HL-60 (cell line): ENCODE measurements around the gene MACROD1.

ENCODE experiments used
- GABPA ChIP-seq: IDR thresholded peaks from 2 replicates; pipeline ENCODE4 v1.6.1; 2012; ENCODE audit warnings: low read depth
- POLR2AphosphoS5 ChIP-seq: IDR thresholded peaks from 2 replicates; pipeline ENCODE4 v1.6.1; 2012; ENCODE audit warnings: low read depth
- TF ChIP-seq, protein P1 (sequence below): IDR thresholded peaks from one replicate; pipeline ENCODE4 v1.5.1; 2011; ENCODE audit warnings: low read length, control low read depth, inconsistent platforms; ENCODE audit not compliant: insufficient read depth

DNA sequence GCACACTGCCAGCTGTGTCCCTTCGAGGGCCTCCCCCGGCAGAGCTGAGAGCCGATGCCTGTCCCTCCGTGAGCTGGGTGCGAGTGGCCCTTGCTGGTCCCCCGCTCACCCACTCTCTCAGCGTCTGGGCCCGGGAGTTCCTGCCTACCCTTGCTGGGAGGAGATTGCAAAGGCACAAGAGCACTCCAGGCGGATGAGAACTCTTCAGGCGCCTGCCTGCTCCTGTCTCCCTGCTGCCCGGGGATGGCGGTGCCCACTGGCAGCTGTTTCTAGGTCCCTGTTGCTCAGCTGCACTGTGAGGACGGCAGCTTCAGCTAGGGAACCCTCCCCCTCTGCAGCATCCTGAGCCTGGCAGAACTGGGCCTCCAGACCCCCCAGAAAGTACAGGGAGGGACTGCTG is 69.1 kb downstream of the MACROD1 start:
- TF ChIP-seq GABPA (no peak), POLR2AphosphoS5 (no peak)
- TF ChIP-seq, protein P1, sequence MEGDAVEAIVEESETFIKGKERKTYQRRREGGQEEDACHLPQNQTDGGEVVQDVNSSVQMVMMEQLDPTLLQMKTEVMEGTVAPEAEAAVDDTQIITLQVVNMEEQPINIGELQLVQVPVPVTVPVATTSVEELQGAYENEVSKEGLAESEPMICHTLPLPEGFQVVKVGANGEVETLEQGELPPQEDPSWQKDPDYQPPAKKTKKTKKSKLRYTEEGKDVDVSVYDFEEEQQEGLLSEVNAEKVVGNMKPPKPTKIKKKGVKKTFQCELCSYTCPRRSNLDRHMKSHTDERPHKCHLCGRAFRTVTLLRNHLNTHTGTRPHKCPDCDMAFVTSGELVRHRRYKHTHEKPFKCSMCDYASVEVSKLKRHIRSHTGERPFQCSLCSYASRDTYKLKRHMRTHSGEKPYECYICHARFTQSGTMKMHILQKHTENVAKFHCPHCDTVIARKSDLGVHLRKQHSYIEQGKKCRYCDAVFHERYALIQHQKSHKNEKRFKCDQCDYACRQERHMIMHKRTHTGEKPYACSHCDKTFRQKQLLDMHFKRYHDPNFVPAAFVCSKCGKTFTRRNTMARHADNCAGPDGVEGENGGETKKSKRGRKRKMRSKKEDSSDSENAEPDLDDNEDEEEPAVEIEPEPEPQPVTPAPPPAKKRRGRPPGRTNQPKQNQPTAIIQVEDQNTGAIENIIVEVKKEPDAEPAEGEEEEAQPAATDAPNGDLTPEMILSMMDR: no peak
